ENCODE data around the gene POP5. TPM values are rescaled to one million over a fixed set of nuclear protein-coding genes. Genes with fewer than 3 reads are reported as not detected.
A peak's percentile ranks its signal among the peaks of the same experiment; 100 is the strongest.

The POP5 gene
- total RNA-seq, 1 experiment from 2014 or later = 64.0 TPM

DNA sequence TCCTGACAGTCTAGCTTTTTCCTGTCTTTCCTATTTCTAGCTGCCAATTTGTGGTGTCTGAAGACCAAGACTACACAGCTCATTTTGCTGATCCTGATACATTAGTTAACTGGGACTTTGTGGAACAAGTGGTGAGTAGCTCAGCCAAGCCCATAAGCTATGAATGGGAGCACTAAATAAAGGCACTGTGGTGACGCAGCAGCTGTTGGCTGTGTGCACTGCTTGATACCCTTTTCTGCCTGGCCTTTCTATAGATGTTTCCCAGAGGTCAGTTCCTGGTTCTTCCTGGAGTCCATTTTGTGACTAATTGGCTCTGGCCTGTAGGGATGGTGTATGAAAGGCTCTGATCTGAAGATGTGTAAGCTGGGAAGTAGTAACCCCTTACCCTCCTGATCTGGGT, 26.5 kb downstream of the POP5 start:
- H3K9me3 ChIP-seq (ENCODE audit: control insufficient read depth, low read depth, low read length) = no peaks in the 10 kb centered on the region
- H3K36me3 Mint-ChIP-seq (ENCODE audit: insufficient read depth in 1 of 3, low read depth in 3 of 3) = peaks cover 31 to 56% (median 52%) of the 10 kb centered on the region in 3 experiments; a peak in 6 of 7 replicates

More for the DNA sequence above, 26.5 kb downstream of the POP5 start:
- no peak overlapping the region for H2BK12ac ChIP-seq (ENCODE audit: insufficient read length, low read depth, low read length)
- no peaks in the 10 kb centered on the region for H3K79me2 ChIP-seq (ENCODE audit: insufficient read depth, low read length)
- H4K8ac ChIP-seq (replicated peaks; ENCODE audit: insufficient read length, low read depth, low read length) = no peak overlapping the region
- no peak overlapping the region for H3K4me3 Mint-ChIP-seq
- peaks cover 3% of the 10 kb centered on the region for H3K79me1 ChIP-seq (ENCODE audit: insufficient read depth, low read depth, low read length, poor library complexity, severe bottlenecking)
- no peak overlapping the region for H2BK15ac ChIP-seq (ENCODE audit: low read depth, low read length)
- H3K4me1 Mint-ChIP-seq = no peaks in the 10 kb centered on the region
- no peak overlapping the region for H3K14ac ChIP-seq (ENCODE audit: insufficient read depth, low read length)
- no peak overlapping the region for H3K4me2 ChIP-seq (ENCODE audit: insufficient read depth, insufficient read length, low read length)
- no peak overlapping the region for H3T11ph ChIP-seq (ENCODE audit: low read length)
- H3K23me2 ChIP-seq (ENCODE audit: insufficient read length, low read depth, low read length, poor library complexity, severe bottlenecking) = no peaks in the 10 kb centered on the region
- no peak overlapping the region for H2BK120ac ChIP-seq (ENCODE audit: low read depth, low read length, poor library complexity, severe bottlenecking)
- no peak overlapping the region for H2AFZ ChIP-seq (ENCODE audit: low read length)
- H2BK5ac ChIP-seq (ENCODE audit: insufficient read length, low read length) = no peak overlapping the region
- no peak overlapping the region for H3K18ac ChIP-seq (ENCODE audit: insufficient read length, low read depth, low read length)
- H3K4me1 ChIP-seq (ENCODE audit: insufficient read depth, low read length) = no peaks in the 10 kb centered on the region
- no peak overlapping the region for H2AK5ac ChIP-seq (ENCODE audit: insufficient read length, low read length)
- H3K9me3 Mint-ChIP-seq = no peaks in the 10 kb centered on the region
- no peak for DNase-seq
- H4K5ac ChIP-seq (ENCODE audit: insufficient read length, low read depth, low read length) = no peak overlapping the region
- peak overlapping the region in 1 of 3 experiments; percentile 39; a peak in 1 of 7 replicates for H3K27ac Mint-ChIP-seq
- no CpG with 5 or more reads among the region's 1 CpG for WGBS (ENCODE audit: extremely low coverage, insufficient read length, low lambda C conversion rate)
- no peaks in the 10 kb centered on the region for H3K27me3 Mint-ChIP-seq (ENCODE audit: low read depth)
- no peak overlapping the region for H3K9ac ChIP-seq (ENCODE audit: extremely low read depth, insufficient read length, low read length)
- TF ChIP-seq, protein P1, sequence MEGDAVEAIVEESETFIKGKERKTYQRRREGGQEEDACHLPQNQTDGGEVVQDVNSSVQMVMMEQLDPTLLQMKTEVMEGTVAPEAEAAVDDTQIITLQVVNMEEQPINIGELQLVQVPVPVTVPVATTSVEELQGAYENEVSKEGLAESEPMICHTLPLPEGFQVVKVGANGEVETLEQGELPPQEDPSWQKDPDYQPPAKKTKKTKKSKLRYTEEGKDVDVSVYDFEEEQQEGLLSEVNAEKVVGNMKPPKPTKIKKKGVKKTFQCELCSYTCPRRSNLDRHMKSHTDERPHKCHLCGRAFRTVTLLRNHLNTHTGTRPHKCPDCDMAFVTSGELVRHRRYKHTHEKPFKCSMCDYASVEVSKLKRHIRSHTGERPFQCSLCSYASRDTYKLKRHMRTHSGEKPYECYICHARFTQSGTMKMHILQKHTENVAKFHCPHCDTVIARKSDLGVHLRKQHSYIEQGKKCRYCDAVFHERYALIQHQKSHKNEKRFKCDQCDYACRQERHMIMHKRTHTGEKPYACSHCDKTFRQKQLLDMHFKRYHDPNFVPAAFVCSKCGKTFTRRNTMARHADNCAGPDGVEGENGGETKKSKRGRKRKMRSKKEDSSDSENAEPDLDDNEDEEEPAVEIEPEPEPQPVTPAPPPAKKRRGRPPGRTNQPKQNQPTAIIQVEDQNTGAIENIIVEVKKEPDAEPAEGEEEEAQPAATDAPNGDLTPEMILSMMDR (conservative IDR thresholded peaks at IDR 0.05) = no peak
- no peaks in the 10 kb centered on the region for H3K27me3 ChIP-seq (ENCODE audit: insufficient read depth, low read length)
- H3K23ac ChIP-seq (ENCODE audit: insufficient read length, low read depth, low read length) = no peak overlapping the region
- H3K4ac ChIP-seq (ENCODE audit: low read depth, low read length) = no peak overlapping the region
- H2BK20ac ChIP-seq (ENCODE audit: low read depth, low read length, poor library complexity, severe bottlenecking) = no peak overlapping the region
- no peak overlapping the region for H4K91ac ChIP-seq (ENCODE audit: insufficient read length, low read depth, low read length)
- H3K27ac ChIP-seq (ENCODE audit: insufficient read length, low read depth, low read length) = no peak overlapping the region
- H4K20me1 ChIP-seq (ENCODE audit: control insufficient read depth, insufficient read depth, insufficient read length) = no peaks in the 10 kb centered on the region
- H3K56ac ChIP-seq (ENCODE audit: insufficient read length, low read depth, low read length) = no peak overlapping the region

Data from H9 (cell line).